Measurements from ENCODE around the gene PDE5A.
"Not testable (repeated sequence)": the region's sequence is repeated elsewhere in the genome, so short reads cannot be mapped to it uniquely, and the experiment has no call there.

PDE5A gene

DNA sequence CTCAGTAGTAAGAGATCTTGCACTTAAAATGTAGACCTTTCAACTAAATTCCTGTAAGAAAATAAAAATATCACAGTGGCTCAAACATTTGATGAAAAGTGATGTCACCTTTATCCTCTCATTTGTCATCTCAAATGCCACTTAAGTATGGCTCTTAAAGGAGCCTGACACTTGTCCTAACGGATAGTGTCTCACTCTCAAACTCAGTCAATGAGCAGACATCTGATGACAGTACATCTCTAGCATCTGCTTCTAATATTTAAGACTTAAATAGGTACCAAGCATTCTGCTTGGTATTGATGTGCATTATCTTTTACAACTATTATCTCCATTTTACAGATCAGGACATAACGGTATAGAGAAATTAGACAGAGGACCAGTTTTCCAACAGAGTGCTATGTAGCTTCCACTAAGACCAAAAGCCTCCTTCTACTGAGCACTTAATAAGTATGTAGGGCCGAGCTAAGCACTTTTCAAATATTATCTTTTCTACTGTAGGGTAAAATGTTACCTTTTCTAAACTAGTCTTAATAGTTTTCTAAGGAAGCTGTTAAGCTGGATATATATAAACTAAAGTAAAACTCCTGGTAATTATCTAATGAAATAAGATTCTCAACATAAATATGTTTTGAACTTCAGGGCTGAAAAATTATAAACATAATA, 110.2 kb downstream of the PDE5A start:
- DNase-seq = no peak

DNA sequence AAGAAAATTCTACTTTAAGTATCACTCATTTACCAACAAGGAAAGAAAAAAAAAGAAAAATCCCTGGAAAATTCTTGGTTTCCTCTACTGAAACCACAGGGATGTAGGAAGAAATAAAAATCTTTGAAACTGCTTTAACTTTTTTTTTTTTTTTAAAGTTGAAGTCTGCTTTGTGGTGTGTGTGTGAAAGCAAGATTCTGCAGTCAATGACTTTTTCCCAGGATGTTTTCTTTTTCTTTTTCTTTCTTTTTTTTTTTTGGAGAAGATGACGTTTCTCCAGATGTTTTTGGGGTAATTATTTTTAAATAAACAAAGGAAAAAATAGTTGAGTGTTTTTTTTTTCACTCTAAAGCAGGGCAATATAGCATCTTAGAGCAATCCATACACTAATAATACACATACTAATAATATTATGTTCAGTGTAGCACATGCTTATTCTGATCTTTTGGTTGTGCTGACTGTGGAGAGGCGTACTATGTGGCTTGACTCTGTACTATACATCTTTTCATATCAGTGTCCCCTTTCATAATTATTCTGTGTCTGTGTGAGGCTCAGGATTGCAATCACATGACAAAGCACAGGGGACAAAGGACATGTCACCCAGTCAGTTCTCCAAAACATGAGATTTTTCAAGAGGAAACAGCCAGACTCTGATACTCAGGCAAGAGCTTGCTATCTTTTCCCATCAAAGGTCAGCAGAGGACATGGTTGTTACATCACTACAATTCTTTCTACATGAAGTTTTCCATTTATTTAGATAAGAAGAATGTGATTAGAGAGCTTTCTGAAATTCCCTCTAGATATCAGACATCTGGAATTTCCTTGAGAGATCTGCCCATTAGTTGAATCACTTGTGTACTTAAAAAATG, 111.0 kb downstream of the PDE5A start:
- DNase-seq = no peak

DNA sequence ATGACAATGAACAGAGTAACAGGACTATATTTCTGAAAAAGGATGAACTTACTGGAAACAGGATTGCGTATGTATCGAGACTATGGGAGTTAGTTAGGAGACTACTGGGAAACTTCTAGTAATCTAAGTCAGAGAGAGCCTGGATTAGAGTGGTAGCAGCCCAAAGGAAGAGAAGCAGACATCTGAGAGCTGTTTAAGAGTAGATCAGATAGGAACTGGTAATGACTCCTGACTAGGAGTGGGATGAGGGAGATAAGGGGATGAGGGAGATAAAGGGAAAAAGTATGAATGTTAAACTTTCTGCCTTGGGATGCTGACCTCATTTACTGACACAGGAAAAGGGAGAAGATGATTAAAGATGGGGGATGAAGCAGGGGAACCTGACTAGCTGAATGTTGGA, 116.2 kb downstream of the PDE5A start:
- DNase-seq = no peak

DNA sequence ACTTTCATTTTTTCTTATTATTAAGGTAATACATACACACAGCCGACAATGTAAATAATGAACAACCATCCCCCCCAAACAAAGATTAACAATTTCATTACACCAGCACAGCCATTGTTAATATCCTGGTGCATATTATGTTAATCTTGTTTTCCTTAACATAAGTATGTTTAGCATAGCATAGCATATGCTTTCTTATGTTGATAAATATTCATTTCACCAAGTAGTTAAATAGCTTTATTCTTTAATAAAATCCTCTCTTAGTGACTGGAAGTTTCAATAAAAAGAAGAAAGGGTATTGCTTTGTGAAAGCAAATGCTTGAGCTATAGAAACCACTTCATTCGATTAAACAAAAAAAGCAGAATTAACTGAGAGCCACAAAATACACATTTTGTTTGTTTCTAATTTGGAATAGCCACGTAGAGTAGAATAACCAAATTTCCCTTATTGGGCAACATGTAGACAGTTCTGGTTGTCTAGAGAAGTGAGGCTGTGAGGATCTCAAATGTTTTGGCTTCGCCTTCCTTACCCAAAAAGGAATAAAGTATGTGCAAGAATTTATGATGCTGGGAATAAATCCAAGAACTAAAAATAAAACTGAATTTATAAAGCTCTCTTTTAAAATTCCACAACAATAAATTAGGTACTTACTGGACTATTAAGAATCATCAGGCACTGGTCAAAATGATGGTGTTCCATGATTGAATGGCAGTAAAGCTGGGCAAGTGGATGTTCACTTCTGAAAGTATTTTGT, 118.0 kb downstream of the PDE5A start:
- DNase-seq = no peak

DNA sequence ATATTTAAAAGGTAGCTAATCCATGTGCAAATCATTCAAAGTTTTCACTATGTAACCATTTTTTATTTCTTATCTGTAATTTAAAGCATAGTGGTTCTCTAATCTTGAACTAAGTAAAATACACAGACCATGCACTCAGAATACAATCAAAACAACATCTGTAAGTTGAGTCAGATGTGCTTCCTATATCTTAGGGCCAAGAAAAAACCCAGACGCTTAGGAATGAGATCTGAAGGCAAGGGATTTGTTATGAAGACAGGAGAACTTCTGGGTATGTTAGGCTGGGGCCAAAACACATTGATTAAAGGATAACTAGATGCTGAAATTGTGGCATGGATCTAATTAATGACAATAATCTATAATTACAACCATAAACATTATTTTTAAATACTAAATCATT, 120.3 kb downstream of the PDE5A start:
- no peak for DNase-seq

- no peak for DNase-seq
Measured at GRCh38 chr4:119506806-119507205, 121.8 kb downstream of the PDE5A start.

- DNase-seq = no peak
Measured at GRCh38 chr4:119504616-119505015, 124.0 kb downstream of the PDE5A start.

DNA sequence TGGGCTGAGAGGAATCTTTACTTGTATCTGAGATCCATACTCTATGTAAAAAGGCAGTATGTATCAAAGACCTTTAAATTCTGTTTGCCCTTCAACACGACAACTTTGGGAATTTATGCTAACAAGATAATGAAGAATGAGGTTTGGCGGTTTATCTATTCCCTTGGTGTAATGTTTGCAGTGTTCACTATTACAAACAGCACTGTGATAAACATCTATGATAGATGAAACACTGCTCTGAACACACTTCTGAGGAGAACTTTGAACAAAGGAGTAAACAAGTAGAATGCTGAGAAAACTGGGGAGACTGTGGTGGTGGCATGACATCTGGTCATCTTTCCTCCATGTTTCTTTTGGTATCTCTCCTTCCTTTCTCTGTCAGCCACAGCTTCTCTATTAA, 126.9 kb downstream of the PDE5A start:
- DNase-seq = no peak

DNA sequence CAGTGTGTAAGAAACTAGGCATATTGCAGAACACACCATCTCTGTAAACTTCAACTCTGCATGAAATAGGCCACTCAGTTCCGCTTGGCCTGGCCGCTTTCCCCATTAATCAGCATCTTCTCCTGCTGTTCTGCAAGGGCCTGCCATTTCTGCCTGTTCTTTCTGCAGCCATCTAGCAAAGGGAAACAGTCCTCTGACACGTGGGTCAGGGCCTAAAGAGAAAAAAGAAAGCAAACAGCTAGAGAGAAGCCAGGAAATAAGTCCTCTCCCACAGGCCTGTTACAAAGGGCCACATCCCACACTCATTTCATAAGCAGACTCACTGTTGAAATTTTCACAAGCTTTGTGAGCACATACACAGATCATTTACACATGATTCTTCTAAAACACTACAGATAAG, 130.1 kb downstream of the PDE5A start:
- DNase-seq = no peak

DNA sequence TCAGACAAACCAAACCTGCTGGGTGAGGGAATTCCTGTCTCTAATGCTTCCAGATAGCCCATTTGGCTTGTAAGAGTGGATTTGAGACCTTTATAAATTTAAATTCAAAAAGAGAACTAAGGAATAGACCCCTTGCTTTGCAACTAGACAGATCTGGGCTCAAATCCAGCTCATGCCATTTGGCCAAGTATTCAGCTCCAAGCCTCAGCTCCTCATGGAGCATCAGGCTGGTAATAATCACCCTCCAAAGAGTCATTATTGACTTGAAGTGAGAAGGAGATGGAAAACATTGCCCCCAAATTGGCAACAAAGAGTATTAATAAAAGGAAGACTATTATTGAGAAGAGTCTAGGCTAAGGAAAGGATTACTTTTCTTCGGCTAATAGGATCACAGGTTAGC, 134.7 kb downstream of the PDE5A start:
- DNase-seq = no peak

GRCh38 chr4:119493419-119493818, 135.2 kb downstream of the PDE5A start:
- DNase-seq = peak in 1 of 2 donors; percentile 6

GRCh38 chr4:119490335-119490734, 138.3 kb downstream of the PDE5A start:
- DNase-seq = no peak

- no peak for DNase-seq
Measured at GRCh38 chr4:119489305-119489704, 139.3 kb downstream of the PDE5A start.

DNA sequence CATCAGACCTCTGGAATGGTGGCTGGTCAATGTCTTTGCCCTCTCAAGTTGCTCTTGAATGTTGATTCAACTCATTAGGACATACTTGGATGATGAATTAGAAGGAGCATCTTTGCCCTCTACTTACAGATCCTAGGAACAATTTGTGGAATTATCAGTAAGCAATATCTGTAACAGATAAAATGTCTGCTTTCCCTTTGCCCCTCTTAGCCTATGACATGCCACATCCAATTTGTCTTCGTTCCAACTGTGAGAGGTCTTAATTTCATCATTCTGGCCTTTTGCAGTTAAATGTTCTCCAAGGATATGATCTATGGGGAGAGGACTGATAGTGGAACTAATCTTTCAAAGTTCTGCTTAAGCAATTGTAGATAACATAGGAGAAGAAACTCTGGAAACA, 148.3 kb downstream of the PDE5A start:
- no peak for DNase-seq

DNA sequence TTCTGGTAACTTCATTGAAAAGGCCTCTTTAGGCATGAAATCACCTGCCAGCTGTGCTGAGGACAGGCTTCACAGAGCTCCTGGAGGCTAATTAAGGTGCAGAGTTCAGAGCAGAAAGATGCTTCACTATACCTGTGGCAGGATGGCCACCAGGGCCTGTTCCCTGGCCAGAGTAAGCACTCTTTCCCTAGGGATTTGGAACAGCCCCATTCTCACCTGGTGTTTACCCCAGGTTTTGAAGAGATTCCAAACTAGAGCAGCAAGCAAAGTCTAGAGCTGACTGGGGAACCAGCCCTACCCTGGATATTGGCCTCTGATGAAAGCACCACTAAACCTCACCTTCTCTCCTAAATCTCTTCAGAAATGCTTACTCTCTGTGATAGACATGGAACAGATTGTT, 148.8 kb downstream of the PDE5A start:
- no peak for DNase-seq

- no peak for DNase-seq
Measured at GRCh38 chr4:119479180-119479808, 149.3 kb downstream of the PDE5A start.

GRCh38 chr4:119478446-119479179, 150.0 kb downstream of the PDE5A start:
- no peak for DNase-seq

GRCh38 chr4:119477412-119478053, 151.1 kb downstream of the PDE5A start:
- DNase-seq = no peak

GRCh38 chr4:119471259-119471658, 157.3 kb downstream of the PDE5A start:
- DNase-seq = no peak

GRCh38 chr4:119470737-119471063, 157.9 kb downstream of the PDE5A start:
- DNase-seq = not testable (repeated sequence)

GRCh38 chr4:119470021-119470736, 158.4 kb downstream of the PDE5A start:
- DNase-seq = not testable (repeated sequence)
